Measurements from ENCODE around the gene CCNG2. TPM values are rescaled to one million over a fixed set of nuclear protein-coding genes. Genes with fewer than 3 reads are reported as not detected.

Gene CCNG2
- total and polyA plus RNA-seq, 9 of the 15 experiments (the other 6 are each of a cell fraction or from before 2014, with no cell fraction given), result 0.49 to 6.6 (median 2.9) TPM

GRCh38 chr4:77122656-77123055, 34.4 kb upstream of the CCNG2 start (continued):
- TF ChIP-seq ZNF444 (CRISPR knock-in tag; IDR thresholded peaks at IDR 0.05) (no peak), EZH2 (IDR thresholded peaks at IDR 0.05; ENCODE audit: borderline replicate concordance, low read depth, low read length) (no peak), GTF2E2 (tag; IDR thresholded peaks at IDR 0.05) (no peak), FOXM1 (IDR thresholded peaks at IDR 0.05; ENCODE audit: low read depth) (no peak), FOXM1 (CRISPR knock-in tag; IDR thresholded peaks at IDR 0.05; ENCODE audit: low read depth) (no peak)
- TF ChIP-seq, protein P1, sequence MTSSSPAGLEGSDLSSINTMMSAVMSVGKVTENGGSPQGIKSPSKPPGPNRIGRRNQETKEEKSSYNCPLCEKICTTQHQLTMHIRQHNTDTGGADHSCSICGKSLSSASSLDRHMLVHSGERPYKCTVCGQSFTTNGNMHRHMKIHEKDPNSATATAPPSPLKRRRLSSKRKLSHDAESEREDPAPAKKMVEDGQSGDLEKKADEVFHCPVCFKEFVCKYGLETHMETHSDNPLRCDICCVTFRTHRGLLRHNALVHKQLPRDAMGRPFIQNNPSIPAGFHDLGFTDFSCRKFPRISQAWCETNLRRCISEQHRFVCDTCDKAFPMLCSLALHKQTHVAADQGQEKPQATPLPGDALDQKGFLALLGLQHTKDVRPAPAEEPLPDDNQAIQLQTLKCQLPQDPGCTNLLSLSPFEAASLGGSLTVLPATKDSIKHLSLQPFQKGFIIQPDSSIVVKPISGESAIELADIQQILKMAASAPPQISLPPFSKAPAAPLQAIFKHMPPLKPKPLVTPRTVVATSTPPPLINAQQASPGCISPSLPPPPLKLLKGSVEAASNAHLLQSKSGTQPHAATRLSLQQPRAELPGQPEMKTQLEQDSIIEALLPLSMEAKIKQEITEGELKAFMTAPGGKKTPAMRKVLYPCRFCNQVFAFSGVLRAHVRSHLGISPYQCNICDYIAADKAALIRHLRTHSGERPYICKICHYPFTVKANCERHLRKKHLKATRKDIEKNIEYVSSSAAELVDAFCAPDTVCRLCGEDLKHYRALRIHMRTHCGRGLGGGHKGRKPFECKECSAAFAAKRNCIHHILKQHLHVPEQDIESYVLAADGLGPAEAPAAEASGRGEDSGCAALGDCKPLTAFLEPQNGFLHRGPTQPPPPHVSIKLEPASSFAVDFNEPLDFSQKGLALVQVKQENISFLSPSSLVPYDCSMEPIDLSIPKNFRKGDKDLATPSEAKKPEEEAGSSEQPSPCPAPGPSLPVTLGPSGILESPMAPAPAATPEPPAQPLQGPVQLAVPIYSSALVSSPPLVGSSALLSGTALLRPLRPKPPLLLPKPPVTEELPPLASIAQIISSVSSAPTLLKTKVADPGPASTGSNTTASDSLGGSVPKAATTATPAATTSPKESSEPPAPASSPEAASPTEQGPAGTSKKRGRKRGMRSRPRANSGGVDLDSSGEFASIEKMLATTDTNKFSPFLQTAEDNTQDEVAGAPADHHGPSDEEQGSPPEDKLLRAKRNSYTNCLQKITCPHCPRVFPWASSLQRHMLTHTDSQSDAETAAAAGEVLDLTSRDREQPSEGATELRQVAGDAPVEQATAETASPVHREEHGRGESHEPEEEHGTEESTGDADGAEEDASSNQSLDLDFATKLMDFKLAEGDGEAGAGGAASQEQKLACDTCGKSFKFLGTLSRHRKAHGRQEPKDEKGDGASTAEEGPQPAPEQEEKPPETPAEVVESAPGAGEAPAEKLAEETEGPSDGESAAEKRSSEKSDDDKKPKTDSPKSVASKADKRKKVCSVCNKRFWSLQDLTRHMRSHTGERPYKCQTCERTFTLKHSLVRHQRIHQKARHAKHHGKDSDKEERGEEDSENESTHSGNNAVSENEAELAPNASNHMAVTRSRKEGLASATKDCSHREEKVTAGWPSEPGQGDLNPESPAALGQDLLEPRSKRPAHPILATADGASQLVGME (CRISPR knock-in tag; IDR thresholded peaks at IDR 0.05), result no peak

- H3K36me3 ChIP-seq (ENCODE audit: control insufficient read depth, insufficient read depth, low read length), result no peaks in the 10 kb centered on the region
- H3K4me3 ChIP-seq, result no peak overlapping the region
- FAIRE-seq (no peak), ATAC-seq (no peak), DNase-seq (ENCODE audit: extremely low read depth in 1 of 4, low spot score in 3 of 4) (no peak)
- H3K9me3 ChIP-seq (replicated peaks; ENCODE audit: control insufficient read depth, insufficient read depth, low read depth, low read length), result no peaks in the 10 kb centered on the region
- no peak overlapping the region for H3K9ac ChIP-seq (ENCODE audit: insufficient read depth in 1 of 2, low read depth in 2 of 2, low read length in 2 of 2)
- no peaks in the 10 kb centered on the region for H4K20me1 ChIP-seq (replicated peaks; ENCODE audit: control insufficient read depth, insufficient read depth, low read length)
- ChIA-PET CTCF (ENCODE audit: low intra/inter-chr PET ratio) (no interaction called here), POLR2A (no interaction called here)
- no peak overlapping the region for H3K4me2 ChIP-seq (ENCODE audit: insufficient read depth, low read length)
- intact Hi-C loops (cut with micrococcal nuclease), result no loop called here
- H3K27ac ChIP-seq (ENCODE audit: extremely low read depth, low read depth, low read length), result no peak overlapping the region
- in situ Hi-C loops (cut with MboI), result no loop called here
- no peak overlapping the region for H2AFZ ChIP-seq (ENCODE audit: low read depth, low read length)
- peaks cover 26 to 30% of the 10 kb centered on the region in 2 experiments for H3K27me3 ChIP-seq (ENCODE audit: control insufficient read depth in 2 of 2, insufficient read depth in 2 of 2, low read length in 2 of 2)
- no TSS peak for BruUV-seq (replicated peaks)
- 0% methylated on average over 1 of the region's 1 CpG for WGBS (ENCODE audit: insufficient coverage, low coverage, missing lambda C conversion rate)
- no peaks in the 10 kb centered on the region for H3K79me2 ChIP-seq (ENCODE audit: control insufficient read depth, insufficient read depth, low read length)
- H3K9me1 ChIP-seq (ENCODE audit: control insufficient read depth, insufficient read depth, low read length), result no peaks in the 10 kb centered on the region
- peaks cover 0 to 6% of the 10 kb centered on the region in 2 experiments; a peak in 1 of 5 replicates for H3K4me1 ChIP-seq (replicated peaks in 1 of 2; ENCODE audit: control insufficient read depth in 2 of 2, insufficient read depth in 2 of 2, low read length in 2 of 2)
- TF ChIP-seq ZFP1 (CRISPR knock-in tag; IDR thresholded peaks at IDR 0.05), result no peak
- no peak for TF ChIP-seq CBX2 (IDR thresholded peaks at IDR 0.05; ENCODE audit: insufficient read depth, low read length, poor library complexity, severe bottlenecking)
- TF ChIP-seq CHD1 (IDR thresholded peaks at IDR 0.05; ENCODE audit: low read length), result no peak
- TF ChIP-seq MBD2 (IDR thresholded peaks at IDR 0.05; ENCODE audit: borderline replicate concordance, low read depth), result no peak
- TF ChIP-seq RBM39 (optimal IDR thresholded peaks at IDR 0.05; ENCODE audit: low read depth, low read length), result no peak
- no peak for TF ChIP-seq BRCA1 (IDR thresholded peaks at IDR 0.05)
- TF ChIP-seq BRCA1 (CRISPR knock-in tag; IDR thresholded peaks at IDR 0.05), result no peak
Measured at GRCh38 chr4:77123411-77123810, 33.6 kb upstream of the CCNG2 start.
